ENCODE data around the gene KLHDC9. TPM values are rescaled to one million over a fixed set of nuclear protein-coding genes. Genes with fewer than 3 reads are reported as not detected.

The KLHDC9 gene
- total RNA-seq, 1 donor from 2014 or later: 3.7 TPM

GRCh38 chr1:161122967-161123366 is 24.8 kb downstream of the KLHDC9 start:
- Mint-ChIP-seq H3K4me1 (ENCODE audit: unreplicated experiment) (peaks cover 20% of the 10 kb centered on the region), H3K27ac (ENCODE audit: unreplicated experiment) (no peak overlapping the region), H3K4me3 (ENCODE audit: unreplicated experiment) (no peak overlapping the region), H3K36me3 (ENCODE audit: unreplicated experiment) (peaks cover 44% of the 10 kb centered on the region), H3K9me3 (ENCODE audit: unreplicated experiment) (no peaks in the 10 kb centered on the region), H3K27me3 (ENCODE audit: unreplicated experiment) (no peaks in the 10 kb centered on the region)
- DNase-seq (ENCODE audit: extremely low spot score, unreplicated experiment): no peak
- no peak for TF ChIP-seq CTCF (IDR thresholded peaks at IDR 0.05)

GRCh38 chr1:161127649-161128048 is 29.5 kb downstream of the KLHDC9 start:
- H3K9me3 Mint-ChIP-seq (ENCODE audit: unreplicated experiment): no peaks in the 10 kb centered on the region
- peaks cover 36% of the 10 kb centered on the region for H3K36me3 Mint-ChIP-seq (ENCODE audit: unreplicated experiment)
- no peak overlapping the region for H3K27ac Mint-ChIP-seq (ENCODE audit: unreplicated experiment)
- H3K27me3 Mint-ChIP-seq (ENCODE audit: unreplicated experiment): no peaks in the 10 kb centered on the region
- TF ChIP-seq CTCF (IDR thresholded peaks at IDR 0.05): no peak
- H3K4me1 Mint-ChIP-seq (ENCODE audit: unreplicated experiment): peaks cover 24% of the 10 kb centered on the region
- H3K4me3 Mint-ChIP-seq (ENCODE audit: unreplicated experiment): no peak overlapping the region
- DNase-seq (ENCODE audit: extremely low spot score, unreplicated experiment): no peak

GRCh38 chr1:161128591-161129420 is 30.6 kb downstream of the KLHDC9 start:
- no peak overlapping the region for H3K4me3 Mint-ChIP-seq (ENCODE audit: unreplicated experiment)
- no peak for DNase-seq (ENCODE audit: extremely low spot score, unreplicated experiment)
- no peak overlapping the region for H3K27ac Mint-ChIP-seq (ENCODE audit: unreplicated experiment)
- TF ChIP-seq CTCF (IDR thresholded peaks at IDR 0.05): no peak
- H3K36me3 Mint-ChIP-seq (ENCODE audit: unreplicated experiment): peaks cover 31% of the 10 kb centered on the region
- H3K4me1 Mint-ChIP-seq (ENCODE audit: unreplicated experiment): peaks cover 24% of the 10 kb centered on the region
- no peaks in the 10 kb centered on the region for H3K27me3 Mint-ChIP-seq (ENCODE audit: unreplicated experiment)
- H3K9me3 Mint-ChIP-seq (ENCODE audit: unreplicated experiment): no peaks in the 10 kb centered on the region

- Mint-ChIP-seq H3K9me3 (ENCODE audit: unreplicated experiment) (no peaks in the 10 kb centered on the region), H3K27ac (ENCODE audit: unreplicated experiment) (no peak overlapping the region), H3K4me1 (ENCODE audit: unreplicated experiment) (peaks cover 24% of the 10 kb centered on the region), H3K27me3 (ENCODE audit: unreplicated experiment) (no peaks in the 10 kb centered on the region), H3K4me3 (ENCODE audit: unreplicated experiment) (no peak overlapping the region), H3K36me3 (ENCODE audit: unreplicated experiment) (peaks cover 26% of the 10 kb centered on the region)
- no peak for DNase-seq (ENCODE audit: extremely low spot score, unreplicated experiment)
- no peak for TF ChIP-seq CTCF (IDR thresholded peaks at IDR 0.05)
These were observed 32.1 kb downstream of the KLHDC9 start for GRCh38 chr1:161130266-161130665.

- Mint-ChIP-seq H3K27ac (ENCODE audit: unreplicated experiment) (no peak overlapping the region), H3K4me1 (ENCODE audit: unreplicated experiment) (peaks cover 22% of the 10 kb centered on the region), H3K36me3 (ENCODE audit: unreplicated experiment) (peaks cover 19% of the 10 kb centered on the region), H3K4me3 (ENCODE audit: unreplicated experiment) (no peak overlapping the region), H3K27me3 (ENCODE audit: unreplicated experiment) (no peaks in the 10 kb centered on the region), H3K9me3 (ENCODE audit: unreplicated experiment) (no peaks in the 10 kb centered on the region)
- no peak for TF ChIP-seq CTCF (IDR thresholded peaks at IDR 0.05)
- no peak for DNase-seq (ENCODE audit: extremely low spot score, unreplicated experiment)
These were observed 33.6 kb downstream of the KLHDC9 start for GRCh38 chr1:161131523-161132409.

All from osteocyte (in vitro differentiated cells).